Ovary (tissue), 3 donors: Measurements from ENCODE around the gene DNAH17.

Source experiments
- POLR2A ChIP-seq: fragments of 450-650 bp; IDR thresholded peaks from one replicate; pipeline ENCODE4 v1.6.1; 2017; ENCODE audit warnings: antibody characterized with exemption, mild to moderate bottlenecking, moderate library complexity
- TF ChIP-seq, protein P1 (sequence below), 3 donors: fragments of 450-650 bp in 2 of 3; fragments of 200-600 bp in 1 of 3; IDR thresholded peaks; one replicate each; pipeline versions ENCODE4 v1.5.1 to v1.8.0; 2016 to 2022; ENCODE audit warnings: antibody characterized with exemption in 3 of 3, mild to moderate bottlenecking in 1 of 3
- donor health status: DM: no; HTN: no; CAD: no.

GRCh38 chr17:78429618-78429995, 147.6 kb downstream of the DNAH17 start:
- TF ChIP-seq, protein P1, sequence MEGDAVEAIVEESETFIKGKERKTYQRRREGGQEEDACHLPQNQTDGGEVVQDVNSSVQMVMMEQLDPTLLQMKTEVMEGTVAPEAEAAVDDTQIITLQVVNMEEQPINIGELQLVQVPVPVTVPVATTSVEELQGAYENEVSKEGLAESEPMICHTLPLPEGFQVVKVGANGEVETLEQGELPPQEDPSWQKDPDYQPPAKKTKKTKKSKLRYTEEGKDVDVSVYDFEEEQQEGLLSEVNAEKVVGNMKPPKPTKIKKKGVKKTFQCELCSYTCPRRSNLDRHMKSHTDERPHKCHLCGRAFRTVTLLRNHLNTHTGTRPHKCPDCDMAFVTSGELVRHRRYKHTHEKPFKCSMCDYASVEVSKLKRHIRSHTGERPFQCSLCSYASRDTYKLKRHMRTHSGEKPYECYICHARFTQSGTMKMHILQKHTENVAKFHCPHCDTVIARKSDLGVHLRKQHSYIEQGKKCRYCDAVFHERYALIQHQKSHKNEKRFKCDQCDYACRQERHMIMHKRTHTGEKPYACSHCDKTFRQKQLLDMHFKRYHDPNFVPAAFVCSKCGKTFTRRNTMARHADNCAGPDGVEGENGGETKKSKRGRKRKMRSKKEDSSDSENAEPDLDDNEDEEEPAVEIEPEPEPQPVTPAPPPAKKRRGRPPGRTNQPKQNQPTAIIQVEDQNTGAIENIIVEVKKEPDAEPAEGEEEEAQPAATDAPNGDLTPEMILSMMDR (IDR thresholded peaks at IDR 0.05): no peak
- no peak for TF ChIP-seq POLR2A
